GM19193 (cell line): Measurements from ENCODE around the gene POLR1G.

Source experiments
- POLR2A ChIP-seq: IDR thresholded peaks from 4 replicates; pipeline ENCODE4 v1.6.1; 2011; ENCODE audit not compliant: insufficient read depth, insufficient read length; ENCODE audit errors: extremely low read depth

POLR1G gene

DNA sequence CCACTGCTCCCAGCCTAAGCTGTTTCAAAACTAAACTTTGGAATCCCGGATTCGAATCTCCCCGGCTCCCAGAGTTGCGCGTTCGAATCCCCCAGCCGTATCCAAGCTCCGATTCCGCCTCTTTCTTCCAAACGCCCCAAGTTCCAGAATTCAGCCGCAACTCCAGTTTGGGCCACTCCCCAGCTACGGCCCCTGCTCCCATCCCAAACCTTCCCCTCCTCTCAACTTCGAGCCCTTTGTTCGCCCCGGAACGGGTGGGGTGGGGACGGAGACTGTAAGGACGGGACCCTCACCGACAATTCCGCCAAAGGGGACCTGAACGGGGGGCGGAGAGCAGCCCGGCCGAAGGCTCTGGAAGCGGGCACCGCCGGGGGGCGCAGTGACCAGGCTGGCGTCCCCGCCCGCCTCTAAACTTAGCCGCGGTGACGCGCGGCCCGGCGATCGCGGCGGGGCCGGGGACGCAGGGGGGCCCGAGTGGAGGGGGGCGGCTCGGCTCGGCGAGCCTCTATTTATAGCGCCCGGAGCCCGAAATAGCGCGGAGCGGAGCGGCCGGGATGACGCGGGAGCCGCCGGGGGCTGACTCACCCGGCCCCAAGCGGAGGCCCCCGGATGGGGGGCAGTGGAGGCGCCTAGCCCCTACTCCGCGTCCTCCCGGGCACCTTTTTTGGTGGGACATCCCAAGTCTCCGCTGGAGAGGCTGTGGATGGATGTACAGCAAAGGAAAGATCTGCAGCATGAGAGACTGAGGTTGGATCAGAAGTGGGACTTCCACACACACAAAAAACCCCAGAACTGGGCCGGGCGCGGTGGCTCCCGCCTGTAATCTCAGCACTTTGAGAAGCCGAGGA is 22.2 kb downstream of the POLR1G start:
- TF ChIP-seq POLR2A = no peak

DNA sequence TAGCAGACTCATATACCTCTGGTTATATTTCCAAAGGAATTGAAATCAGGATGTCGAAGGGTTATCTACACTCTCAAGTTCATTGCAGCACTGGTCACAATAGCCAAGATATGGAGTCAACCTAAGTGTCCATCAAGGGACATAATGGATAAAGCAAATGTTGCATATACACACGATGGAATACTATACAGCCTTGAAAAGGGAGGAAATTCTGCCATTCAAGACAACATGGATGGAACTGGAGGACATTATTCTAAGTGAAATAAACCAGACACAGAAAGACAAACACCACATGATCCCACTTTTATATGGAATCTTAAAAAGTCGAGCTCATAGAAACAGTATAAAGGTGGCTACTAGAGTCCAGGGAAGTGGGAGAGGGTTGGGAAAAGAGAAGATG is 30.9 kb downstream of the POLR1G start:
- no peak for TF ChIP-seq POLR2A

DNA sequence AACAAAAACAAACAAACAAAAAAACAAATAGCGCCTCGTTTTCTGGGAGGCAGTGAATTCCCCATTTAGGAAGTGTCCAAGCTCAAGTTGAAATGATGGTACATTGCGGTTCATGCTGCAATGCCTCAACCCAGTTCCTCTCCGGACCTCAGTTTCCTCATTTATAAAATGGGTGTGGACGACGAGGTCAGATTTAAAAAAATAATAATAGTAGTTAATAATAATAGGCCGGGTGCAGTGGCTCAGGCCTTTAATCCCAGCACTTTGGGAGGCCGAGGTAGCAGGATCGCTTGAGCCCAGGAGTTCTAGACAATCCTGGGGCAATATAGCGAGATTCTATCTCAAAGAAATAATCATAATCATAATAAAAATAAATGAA is 32.7 kb downstream of the POLR1G start:
- no peak for TF ChIP-seq POLR2A

DNA sequence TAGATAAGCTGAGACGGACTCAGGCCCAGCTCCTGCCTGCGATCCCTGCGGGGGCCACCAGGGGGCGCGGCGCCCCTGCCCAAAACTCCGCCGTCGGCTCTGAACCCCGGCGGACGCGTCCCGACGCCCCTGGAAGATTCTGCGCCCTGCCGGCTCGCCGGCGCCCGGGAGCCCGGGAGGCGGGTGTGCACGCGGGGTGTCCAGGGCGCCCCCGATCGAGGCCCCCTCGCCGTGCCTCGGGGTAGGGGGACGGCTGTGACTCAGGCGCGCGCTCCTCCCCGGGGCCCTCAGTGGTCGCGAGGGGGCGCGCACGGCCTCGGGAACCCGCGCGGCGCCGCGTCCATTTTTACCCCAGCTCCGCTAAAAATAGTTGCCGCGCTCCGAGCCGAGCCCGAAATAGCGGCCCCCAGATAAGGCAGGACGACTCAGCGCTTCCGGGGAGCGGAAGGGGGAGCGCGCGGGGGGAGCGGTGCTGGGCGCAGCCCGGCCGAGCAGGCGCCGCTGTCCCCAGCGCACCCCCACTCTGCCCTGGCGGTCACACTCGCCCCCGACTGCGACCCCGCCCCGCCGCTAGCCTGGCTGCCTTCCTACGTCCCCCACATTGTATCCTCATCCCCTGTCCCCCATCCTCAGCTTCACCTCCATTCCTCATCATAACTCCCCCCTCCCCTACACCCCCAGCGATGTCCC is 33.3 kb downstream of the POLR1G start:
- TF ChIP-seq POLR2A = peak; percentile 51

DNA sequence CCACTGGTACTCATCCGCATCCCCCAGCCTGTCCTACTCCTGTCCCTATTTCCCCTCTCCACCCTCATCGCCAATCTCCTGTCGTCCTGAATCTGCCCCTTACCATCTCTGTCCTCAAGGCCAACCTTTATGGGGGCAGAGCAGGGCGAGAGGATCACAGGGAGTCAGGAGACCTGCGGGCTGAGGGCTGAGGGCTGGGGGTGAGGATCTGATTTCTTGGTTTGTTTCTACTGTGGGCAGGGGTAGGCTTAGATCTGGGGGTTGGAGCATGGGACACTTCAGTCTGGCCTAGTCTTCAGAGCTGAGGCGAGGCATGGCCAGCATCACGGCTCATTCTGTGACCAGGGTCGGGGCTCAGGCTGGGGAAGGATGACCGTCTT is 33.8 kb downstream of the POLR1G start:
- no peak for TF ChIP-seq POLR2A

DNA sequence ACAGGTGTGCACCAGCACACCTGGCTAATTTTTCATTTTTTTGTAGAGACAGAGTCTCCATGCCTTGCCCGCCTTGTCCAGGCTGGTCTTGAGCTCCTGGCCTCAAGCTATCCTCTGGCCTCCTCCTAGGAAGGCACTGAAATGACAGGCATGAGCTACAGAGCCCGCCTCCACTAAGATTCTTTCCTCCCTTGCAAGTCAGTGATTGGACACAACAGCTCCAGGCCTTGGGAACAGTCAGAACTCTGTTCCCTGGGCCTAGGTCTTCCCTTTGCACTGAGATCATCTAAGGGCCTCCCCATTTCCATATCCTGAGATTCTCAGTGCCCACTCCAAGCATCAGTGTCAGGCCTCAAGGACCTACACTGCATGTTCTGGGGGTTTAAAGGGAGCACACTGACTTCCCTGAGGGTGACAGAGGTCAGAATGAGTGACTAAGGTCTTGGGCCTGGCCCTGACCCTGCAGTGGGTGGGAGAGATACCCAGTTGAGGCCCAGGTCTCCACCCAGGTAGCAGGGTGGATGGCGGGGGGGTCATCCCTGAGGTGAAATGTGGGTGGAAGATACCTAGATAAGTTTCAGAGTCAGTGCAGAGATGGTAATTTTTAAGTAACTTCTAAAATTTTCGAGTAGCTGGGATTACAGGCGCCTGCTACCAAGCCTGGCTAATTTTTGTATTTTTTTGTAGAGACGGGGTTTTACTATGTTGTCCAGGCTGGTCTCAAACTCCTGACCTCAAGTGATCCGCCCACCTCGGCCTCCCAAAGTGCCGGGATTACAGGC is 34.6 kb downstream of the POLR1G start:
- TF ChIP-seq POLR2A = no peak

DNA sequence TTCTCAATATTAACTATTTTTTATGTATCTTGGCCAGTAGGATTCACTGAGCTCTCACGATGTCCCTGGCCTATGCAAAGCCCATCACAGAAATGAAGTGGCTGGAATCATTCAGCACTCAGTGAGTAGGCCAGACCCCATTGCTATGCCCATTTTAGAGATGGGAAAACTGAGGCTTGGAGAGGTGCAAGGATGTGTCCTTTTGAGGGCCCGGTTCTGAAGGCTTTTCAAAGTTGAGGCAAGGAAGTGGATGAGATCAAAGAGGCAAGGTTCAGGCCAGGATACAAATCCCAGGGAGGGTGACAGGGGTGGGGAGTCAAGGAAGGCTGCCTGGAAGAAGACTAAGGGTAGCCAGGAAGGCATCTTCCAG is 35.9 kb downstream of the POLR1G start:
- TF ChIP-seq POLR2A = no peak

DNA sequence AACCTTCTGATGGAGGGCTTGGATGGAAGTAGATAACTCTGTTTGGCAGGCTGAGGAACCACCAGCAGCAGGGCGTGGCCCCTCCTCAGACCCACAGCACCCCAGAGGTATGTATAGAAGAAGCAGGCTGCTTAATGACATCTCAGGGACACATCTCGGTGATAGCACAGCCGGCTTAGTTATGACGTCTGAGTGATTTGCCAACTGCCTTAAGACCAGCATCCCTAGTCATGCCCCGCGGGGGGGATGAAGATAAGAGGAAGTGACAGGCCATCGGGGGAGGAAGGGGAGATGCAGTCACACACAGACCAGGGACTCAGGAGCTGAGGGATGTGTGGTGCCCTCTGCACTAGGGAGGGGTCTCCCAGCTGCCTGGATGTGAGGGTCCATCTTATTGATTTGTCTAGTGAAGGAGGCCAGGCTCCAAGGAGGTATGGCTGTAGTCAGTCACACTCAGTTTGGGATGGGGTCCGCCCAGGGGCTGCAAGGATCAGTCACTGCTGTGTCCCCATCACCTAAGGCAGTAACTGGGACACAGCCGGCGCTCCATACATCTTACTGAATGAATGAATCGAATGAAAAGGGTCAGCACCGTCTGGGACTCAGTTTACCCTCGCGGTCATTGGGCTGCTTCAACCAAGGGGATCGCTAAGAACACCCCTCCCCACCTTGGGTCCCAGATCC is 36.5 kb downstream of the POLR1G start:
- TF ChIP-seq POLR2A = no peak

DNA sequence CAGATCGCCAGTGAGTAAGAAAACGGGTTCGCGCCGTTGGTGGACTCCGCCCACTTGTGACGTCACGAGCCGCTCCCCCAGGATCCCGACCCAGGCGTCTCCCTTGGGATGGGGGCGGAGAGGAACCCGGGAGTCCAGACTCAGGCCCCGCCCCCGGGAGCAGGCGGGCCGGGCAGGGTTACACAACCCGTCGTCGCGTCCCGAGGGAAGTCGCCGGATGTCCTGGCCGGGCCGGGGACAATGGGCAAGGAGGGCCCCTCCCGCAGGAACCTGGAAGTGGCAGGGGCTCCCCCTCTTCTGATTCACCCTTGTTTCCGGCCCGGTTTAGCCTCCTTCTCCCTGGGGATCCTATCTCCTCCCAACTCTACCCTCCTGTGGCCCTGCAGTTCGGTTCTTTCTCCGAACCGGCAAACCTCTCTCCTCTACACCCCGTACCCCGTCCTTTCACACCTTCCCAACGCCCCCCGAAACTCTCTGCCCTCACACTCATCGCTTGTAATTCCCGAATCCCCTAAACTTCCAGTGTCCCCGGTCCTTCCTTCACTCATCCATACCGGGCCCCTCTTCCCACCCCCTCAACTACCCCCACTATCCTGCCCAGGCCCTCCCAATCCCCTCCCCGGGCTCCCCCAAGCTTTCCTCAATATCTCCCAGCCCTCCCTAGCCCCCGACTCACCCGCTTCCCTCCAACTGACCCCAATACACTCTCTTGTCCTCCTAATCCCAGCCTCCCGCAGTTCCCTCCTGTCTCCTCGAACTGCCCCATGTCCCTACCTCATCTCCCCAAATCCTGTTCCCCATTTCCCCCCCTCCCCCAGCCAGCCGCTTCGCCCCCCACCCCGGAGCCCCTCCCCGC is 37.2 kb downstream of the POLR1G start:
- no peak for TF ChIP-seq POLR2A

DNA sequence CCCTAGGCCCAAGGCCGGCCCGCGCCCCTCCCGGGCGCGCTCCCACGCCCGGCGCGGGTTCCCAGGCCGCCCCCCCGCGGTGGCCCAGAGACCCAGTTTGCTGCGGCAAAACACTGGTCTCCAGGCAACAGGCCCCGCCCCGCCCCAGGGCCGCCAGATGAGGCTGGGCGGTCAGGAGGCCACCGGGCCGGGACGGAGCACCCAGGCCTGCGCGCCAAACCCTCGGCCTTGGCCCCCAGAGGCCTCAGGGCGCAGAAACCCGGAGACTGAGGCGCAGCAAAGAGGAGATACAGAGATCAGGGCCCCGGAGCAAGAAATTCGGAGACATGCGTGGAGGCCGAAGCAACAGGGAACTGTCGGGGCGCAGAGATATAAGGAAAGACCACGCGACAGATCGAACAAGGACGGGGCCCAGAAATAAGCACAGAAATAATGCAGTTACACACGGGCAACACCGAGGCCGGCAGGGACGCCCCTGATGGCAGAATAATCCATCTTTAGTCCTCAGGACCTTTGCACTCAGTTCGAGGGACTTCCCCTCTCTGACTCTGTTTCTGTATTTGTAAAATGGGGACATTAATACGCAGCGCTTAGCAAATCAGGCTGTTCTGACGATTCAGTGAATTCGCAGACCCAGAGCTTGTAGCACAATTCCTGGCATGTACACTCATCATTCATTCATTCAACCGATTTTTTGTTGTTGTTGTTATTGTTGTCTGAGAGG is 38.0 kb downstream of the POLR1G start:
- TF ChIP-seq POLR2A = peak; percentile 44

DNA sequence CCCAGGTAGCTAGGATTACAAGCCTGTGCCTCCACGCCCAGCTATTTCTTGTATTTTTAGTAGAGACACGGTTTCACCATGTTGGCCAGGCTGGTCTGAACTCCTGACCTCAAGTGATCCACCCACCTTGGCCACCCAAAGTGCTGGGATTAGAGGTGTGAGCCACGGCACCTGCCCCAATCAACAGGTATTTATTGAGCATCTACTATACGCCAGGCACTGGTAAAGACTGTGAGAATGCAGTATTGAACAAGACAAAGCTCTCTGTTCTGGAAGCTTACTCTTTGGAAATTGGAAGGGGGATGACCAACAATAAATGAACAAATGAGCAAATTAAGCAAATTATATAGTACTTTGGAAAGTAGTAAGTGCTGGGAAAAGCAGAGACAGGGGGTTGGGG is 38.7 kb downstream of the POLR1G start:
- no peak for TF ChIP-seq POLR2A

DNA sequence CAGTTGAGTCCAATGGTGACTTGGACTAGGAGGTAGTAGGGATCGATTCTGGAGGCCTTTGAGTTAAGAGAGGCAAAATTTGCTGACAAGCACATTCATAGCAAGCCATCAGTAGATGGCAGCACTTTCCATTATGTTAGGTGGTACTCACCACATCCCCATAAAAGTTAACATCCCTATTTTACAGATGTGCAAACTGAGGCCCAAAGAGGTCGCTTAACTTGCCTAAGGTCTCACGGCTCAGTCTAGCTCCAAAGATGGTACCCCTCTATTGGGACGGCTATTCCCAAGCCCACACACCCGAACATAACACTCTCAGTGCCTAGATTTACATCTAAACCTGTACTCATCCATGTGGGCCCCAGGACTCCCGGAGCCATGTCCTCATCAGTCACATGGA is 39.9 kb downstream of the POLR1G start:
- TF ChIP-seq POLR2A = no peak

DNA sequence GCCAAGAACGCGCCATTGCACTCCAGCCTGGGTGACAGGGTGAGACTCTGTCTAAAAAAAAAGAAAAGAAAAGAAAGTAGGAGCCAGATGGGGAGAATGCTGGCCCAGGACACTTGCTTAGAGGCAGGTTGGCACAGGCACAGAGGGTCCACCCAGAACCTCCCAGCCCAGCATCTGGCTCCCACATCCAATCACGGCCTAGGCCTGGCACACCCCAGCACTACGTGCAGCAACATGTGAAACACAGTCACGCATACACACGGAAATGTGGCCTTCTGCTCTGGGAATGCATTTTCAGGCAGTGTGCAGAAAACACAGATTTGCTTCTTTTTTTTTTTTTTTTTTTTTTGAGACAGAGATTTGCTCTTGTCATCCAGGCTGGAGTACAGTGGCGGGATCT is 40.5 kb downstream of the POLR1G start:
- TF ChIP-seq POLR2A = no peak

DNA sequence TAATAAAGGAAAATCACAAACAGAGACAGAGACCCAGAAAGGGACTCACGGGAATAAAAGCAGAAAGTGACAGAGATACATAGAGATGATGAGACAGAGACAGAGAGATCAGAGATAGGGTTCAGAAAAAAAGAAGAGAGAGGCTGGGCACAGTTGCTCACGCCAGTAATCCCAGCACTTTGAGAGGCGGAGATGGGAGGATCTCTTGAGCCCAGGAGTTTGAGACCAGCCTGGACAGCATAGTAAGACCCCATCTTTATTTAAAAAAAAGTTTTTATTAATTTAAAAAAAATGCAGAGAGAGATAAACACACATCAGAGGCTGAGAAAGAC is 41.9 kb downstream of the POLR1G start:
- no peak for TF ChIP-seq POLR2A
